GM12878 (cell line): Measurements from ENCODE around the gene PARN. TPM values are rescaled to one million over a fixed set of nuclear protein-coding genes. Genes with fewer than 3 reads are reported as not detected.

Experiments used
- ATAC-seq: fragments of 200-7000 bp; cut with Tn5 transposase; 3 replicates; pipeline ENCODE4 v1.9.1; 2020; ENCODE audit warnings: mild to moderate bottlenecking, moderate library complexity
- BruUV-seq: library from RNA; stranded (reverse); fragments of 400-500 nt; replicated peaks from 2 replicates; lab custom pipeline; 2021; lab: Mats Ljungman, UMichigan
- CTCF ChIA-PET: fragments of 300-600 bp; sonication (Branson Sonifier 250); formaldehyde crosslinking; extraction: SDS; loops from one replicate; lab custom pipeline; 2021; ENCODE audit warnings: inconsistent platforms; lab: Yijun Ruan, JAX
- POLR2A ChIA-PET: fragments of 350-600 bp; formaldehyde crosslinking; extraction: SDS; loops from one replicate; lab custom pipeline; 2021; ENCODE audit warnings: inconsistent platforms; lab: Charles Lee
- RAD21 ChIA-PET: fragments of 300-600 bp; sonication (Branson Sonifier 250); formaldehyde crosslinking; loops from one replicate; lab custom pipeline; 2023; ENCODE audit warnings: antibody characterized with exemption; ENCODE audit not compliant: unreplicated experiment; lab: Charles Lee
- SMC1A ChIA-PET: fragments of 300-600 bp; sonication (Branson Sonifier 250); formaldehyde crosslinking; loops from one replicate; lab custom pipeline; 2023; ENCODE audit not compliant: unreplicated experiment, uncharacterized antibody; lab: Charles Lee
- DNase-seq: peaks from one replicate; pipeline ENCODE4 v3.0.0-alpha.2; 2011; ENCODE audit warnings: low read depth, low spot score
- FAIRE-seq: peaks from 3 replicates; lab custom pipeline; 2011; peaks lifted over from hg19 to GRCh38; lab: Jason Lieb, UNC
- H2AFZ ChIP-seq: 2 replicates; pipeline ENCODE4 v1.6.0; 2011; ENCODE audit warnings: low read depth, low read length, control low read depth; ENCODE audit not compliant: control insufficient read depth
- H3K27ac ChIP-seq: 2 replicates; pipeline ENCODE4 v1.5.1; 2011; ENCODE audit warnings: control low read depth; ENCODE audit not compliant: control insufficient read depth, insufficient read depth
- H3K27me3 ChIP-seq, 2 experiments: replicated peaks in 1 of 2; 2 replicates each; pipeline versions ENCODE4 v1.6.0 to v1.6.1; 2011; ENCODE audit warnings: low read length in 1 of 2; ENCODE audit not compliant: control insufficient read depth in 2 of 2, insufficient read depth in 2 of 2
- H3K36me3 ChIP-seq, 2 experiments: 2 replicates each; pipeline ENCODE4 v1.5.1; 2011; ENCODE audit warnings: low read length in 1 of 2; ENCODE audit not compliant: control insufficient read depth in 2 of 2, insufficient read depth in 2 of 2
- H3K4me1 ChIP-seq: 2 replicates; pipeline ENCODE4 v1.6.1; 2011; ENCODE audit warnings: mild to moderate bottlenecking, low read length, moderate library complexity, mixed read lengths; ENCODE audit not compliant: control insufficient read depth, insufficient read depth
- H3K4me2 ChIP-seq: 2 replicates; pipeline ENCODE4 v1.6.0; 2011; ENCODE audit warnings: control low read depth; ENCODE audit not compliant: control insufficient read depth, insufficient read depth
- H3K4me3 ChIP-seq: fragments of 200-600 bp; sonication (generic); 2 replicates; pipeline ENCODE4 v1.5.1; 2016
- H3K79me2 ChIP-seq: 2 replicates; pipeline ENCODE4 v1.6.0; 2011; ENCODE audit warnings: low read length; ENCODE audit not compliant: control insufficient read depth, insufficient read depth
- H3K9ac ChIP-seq: 2 replicates; pipeline ENCODE4 v1.8.0; 2011; ENCODE audit warnings: low read length, control low read depth, mixed read lengths; ENCODE audit not compliant: control insufficient read depth, insufficient read depth
- H3K9me3 ChIP-seq: replicated peaks from 3 replicates; pipeline ENCODE4 v1.5.1; 2011; ENCODE audit warnings: mild to moderate bottlenecking, low read length; ENCODE audit not compliant: control insufficient read depth, insufficient read depth
- H4K20me1 ChIP-seq: 2 replicates; pipeline ENCODE4 v1.6.0; 2011; ENCODE audit not compliant: control insufficient read depth, insufficient read depth
- CEBPB ChIP-seq, 2 experiments: fragments of 150-350 bp in 1 of 2; IDR thresholded peaks; 2 replicates each; pipeline ENCODE4 v1.6.1; 2012 to 2014; ENCODE audit warnings: low read depth in 2 of 2, low read length in 2 of 2, borderline replicate concordance in 1 of 2, inconsistent platforms in 1 of 2
- ESRRA ChIP-seq: IDR thresholded peaks from 2 replicates; pipeline ENCODE4 v1.6.1; 2012; ENCODE audit warnings: mild to moderate bottlenecking, low read length, improper control_type of control experiment
- FOXM1 ChIP-seq: IDR thresholded peaks from 2 replicates; pipeline ENCODE4 v1.6.1; 2012; ENCODE audit warnings: low read depth, mild to moderate bottlenecking, inconsistent platforms, low read length, moderate library complexity
- GATAD2B ChIP-seq: fragments of 450-650 bp; conservative IDR thresholded peaks from 2 replicates; pipeline ENCODE4 v1.6.1; 2017; ENCODE audit warnings: low read depth, mild to moderate bottlenecking, moderate library complexity
- HDGF ChIP-seq: fragments of 450-650 bp; IDR thresholded peaks from 2 replicates; pipeline ENCODE4 v1.6.1; 2016; ENCODE audit warnings: antibody characterized with exemption
- JUND ChIP-seq: IDR thresholded peaks from 2 replicates; pipeline ENCODE4 v1.6.1; 2012; ENCODE audit warnings: low read depth, mild to moderate bottlenecking, low read length, improper control_type of control experiment, moderate library complexity
- MYB ChIP-seq: fragments of 150-350 bp; IDR thresholded peaks from 2 replicates; pipeline ENCODE4 v1.6.1; 2014; ENCODE audit warnings: mild to moderate bottlenecking, low read depth, low read length, borderline replicate concordance
- RUNX3 ChIP-seq: IDR thresholded peaks from 2 replicates; pipeline ENCODE4 v1.6.1; 2012; ENCODE audit warnings: low read length, inconsistent platforms
- STAT3 ChIP-seq: IDR thresholded peaks from 2 replicates; pipeline ENCODE4 v1.6.1; 2011; ENCODE audit warnings: low read depth, low read length, improper control_type of control experiment
- WGBS: methylation state at CpG from one replicate; pipeline ENCODE4 v1.1.6; 2016; ENCODE audit warnings: low lambda C conversion rate; ENCODE audit not compliant: insufficient replicate concordance, insufficient coverage; ENCODE audit errors: missing lambda C conversion rate; 5-methylcytosine and 5-hydroxymethylcytosine counted together
- in situ Hi-C: fragments of 300-500 bp; cut with MboI; formaldehyde crosslinking; loops from 9 replicates; pipeline ENCODE4 v1.14.3; 2018; ENCODE audit warnings: mixed read lengths
- intact Hi-C: fragments of 100-400 bp; cut with micrococcal nuclease; formaldehyde crosslinking; loops from one replicate; pipeline ENCODE4 v1.14.2; 2022; ENCODE audit not compliant: unreplicated experiment
- polyA plus RNA-seq, 11 experiments: library from polyadenylated mRNA; depleted of rRNA in 4 of 11; unstranded in 6 of 11; stranded (reverse) in 5 of 11; fragments of >200 nt; fragmentation: Nextera tagmentation in 4 of 11; fragmentation: Illumina TruSeq in 1 of 11; extraction: Ambion mirVana in 4 of 11; extraction: Trizol in 1 of 11; gene quantifications; 1 replicate in 1 of 11; 2 replicates in 10 of 11; pipeline versions ENCODE4 v1.2.1 to v1.2.3, GENCODE V29; 2011 to 2016; ENCODE audit warnings: inconsistent platforms in 2 of 11, missing spikeins in 2 of 11, low read depth in 1 of 11
- total RNA-seq, 4 experiments: library from RNA; depleted of rRNA in 3 of 4; stranded (reverse); fragments of >200 nt in 3 of 4; fragmentation: Illumina TruSeq in 1 of 4; extraction: Trizol in 1 of 4; gene quantifications; 2 replicates each; pipeline versions ENCODE4 v1.2.1 to v1.2.3, GENCODE V29; 2013 to 2021
- TF ChIP-seq, protein P1 (sequence below): fragments of 450-650 bp; IDR thresholded peaks from 2 replicates; pipeline ENCODE4 v1.6.1; 2017; ENCODE audit warnings: mild to moderate bottlenecking, moderate library complexity
- TF ChIP-seq, protein P2 (sequence below): IDR thresholded peaks from 2 replicates; pipeline ENCODE4 v1.6.1; 2012; ENCODE audit warnings: low read length, inconsistent platforms
- TF ChIP-seq, protein P3 (sequence below): fragments of 450-650 bp; IDR thresholded peaks from 2 replicates; pipeline ENCODE4 v1.6.1; 2018; ENCODE audit warnings: borderline replicate concordance, mild to moderate bottlenecking; ENCODE audit not compliant: partially characterized antibody

The PARN gene
- total and polyA plus RNA-seq, 10 of the 15 experiments (the other 5 are each of a cell fraction or from before 2014, with no cell fraction given): 15.6 to 77.3 (median 47.7) TPM

DNA sequence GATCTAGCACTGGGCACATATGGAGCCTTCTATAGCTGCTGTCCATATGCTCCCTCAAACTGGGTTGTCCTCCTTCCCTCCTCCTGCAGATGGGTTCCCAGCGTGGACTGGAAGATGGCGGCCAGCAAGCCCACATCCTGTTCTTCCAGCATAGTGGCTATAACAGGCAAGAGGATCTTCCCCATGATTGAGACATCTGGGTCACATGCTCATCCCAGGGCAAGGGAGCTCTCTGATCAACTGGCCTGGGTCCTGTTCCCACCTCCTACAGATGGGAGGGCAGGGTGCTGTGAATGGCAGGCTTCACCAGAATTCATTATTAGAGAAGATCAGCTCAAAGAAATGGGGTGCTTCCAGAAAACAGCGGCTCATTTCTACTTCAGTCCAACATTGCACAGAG, 210.2 kb downstream of the PARN start:
- H3K4me3 ChIP-seq: no peak overlapping the region
- 92% methylated on average over 3 of the region's 3 CpGs for WGBS
- H3K4me2 ChIP-seq: no peak overlapping the region
- POLR2A ChIA-PET: no interaction called here
- SMC1A ChIA-PET: interaction anchor here (1.0 kb wide), 1 partner anchor 111 kb away, joined by 3 read pairs; no protein-coding TSS in a partner anchor
- DNase-seq (no peak), FAIRE-seq (no peak), ATAC-seq (no peak)
- H2AFZ ChIP-seq: no peak overlapping the region
- intact Hi-C loops: no loop called here
- no peak overlapping the region for H3K9ac ChIP-seq
- H3K27ac ChIP-seq: no peak overlapping the region
- no peaks in the 10 kb centered on the region for H3K36me3 ChIP-seq
- BruUV-seq: no TSS peak
- CTCF ChIA-PET: no interaction called here
- no peak for TF ChIP-seq STAT3
- no peak for TF ChIP-seq FOXM1
- no peak for TF ChIP-seq GATAD2B
- no peak for TF ChIP-seq HDGF
- TF ChIP-seq, protein P1, sequence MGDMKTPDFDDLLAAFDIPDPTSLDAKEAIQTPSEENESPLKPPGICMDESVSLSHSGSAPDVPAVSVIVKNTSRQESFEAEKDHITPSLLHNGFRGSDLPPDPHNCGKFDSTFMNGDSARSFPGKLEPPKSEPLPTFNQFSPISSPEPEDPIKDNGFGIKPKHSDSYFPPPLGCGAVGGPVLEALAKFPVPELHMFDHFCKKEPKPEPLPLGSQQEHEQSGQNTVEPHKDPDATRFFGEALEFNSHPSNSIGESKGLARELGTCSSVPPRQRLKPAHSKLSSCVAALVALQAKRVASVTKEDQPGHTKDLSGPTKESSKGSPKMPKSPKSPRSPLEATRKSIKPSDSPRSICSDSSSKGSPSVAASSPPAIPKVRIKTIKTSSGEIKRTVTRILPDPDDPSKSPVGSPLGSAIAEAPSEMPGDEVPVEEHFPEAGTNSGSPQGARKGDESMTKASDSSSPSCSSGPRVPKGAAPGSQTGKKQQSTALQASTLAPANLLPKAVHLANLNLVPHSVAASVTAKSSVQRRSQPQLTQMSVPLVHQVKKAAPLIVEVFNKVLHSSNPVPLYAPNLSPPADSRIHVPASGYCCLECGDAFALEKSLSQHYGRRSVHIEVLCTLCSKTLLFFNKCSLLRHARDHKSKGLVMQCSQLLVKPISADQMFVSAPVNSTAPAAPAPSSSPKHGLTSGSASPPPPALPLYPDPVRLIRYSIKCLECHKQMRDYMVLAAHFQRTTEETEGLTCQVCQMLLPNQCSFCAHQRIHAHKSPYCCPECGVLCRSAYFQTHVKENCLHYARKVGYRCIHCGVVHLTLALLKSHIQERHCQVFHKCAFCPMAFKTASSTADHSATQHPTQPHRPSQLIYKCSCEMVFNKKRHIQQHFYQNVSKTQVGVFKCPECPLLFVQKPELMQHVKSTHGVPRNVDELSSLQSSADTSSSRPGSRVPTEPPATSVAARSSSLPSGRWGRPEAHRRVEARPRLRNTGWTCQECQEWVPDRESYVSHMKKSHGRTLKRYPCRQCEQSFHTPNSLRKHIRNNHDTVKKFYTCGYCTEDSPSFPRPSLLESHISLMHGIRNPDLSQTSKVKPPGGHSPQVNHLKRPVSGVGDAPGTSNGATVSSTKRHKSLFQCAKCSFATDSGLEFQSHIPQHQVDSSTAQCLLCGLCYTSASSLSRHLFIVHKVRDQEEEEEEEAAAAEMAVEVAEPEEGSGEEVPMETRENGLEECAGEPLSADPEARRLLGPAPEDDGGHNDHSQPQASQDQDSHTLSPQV: no peak
- TF ChIP-seq, protein P2, sequence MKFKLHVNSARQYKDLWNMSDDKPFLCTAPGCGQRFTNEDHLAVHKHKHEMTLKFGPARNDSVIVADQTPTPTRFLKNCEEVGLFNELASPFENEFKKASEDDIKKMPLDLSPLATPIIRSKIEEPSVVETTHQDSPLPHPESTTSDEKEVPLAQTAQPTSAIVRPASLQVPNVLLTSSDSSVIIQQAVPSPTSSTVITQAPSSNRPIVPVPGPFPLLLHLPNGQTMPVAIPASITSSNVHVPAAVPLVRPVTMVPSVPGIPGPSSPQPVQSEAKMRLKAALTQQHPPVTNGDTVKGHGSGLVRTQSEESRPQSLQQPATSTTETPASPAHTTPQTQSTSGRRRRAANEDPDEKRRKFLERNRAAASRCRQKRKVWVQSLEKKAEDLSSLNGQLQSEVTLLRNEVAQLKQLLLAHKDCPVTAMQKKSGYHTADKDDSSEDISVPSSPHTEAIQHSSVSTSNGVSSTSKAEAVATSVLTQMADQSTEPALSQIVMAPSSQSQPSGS: no peak
- no peak for TF ChIP-seq CEBPB (IDR thresholded peaks at IDR 0.05; ENCODE audit: borderline replicate concordance in 1 of 2, low read depth in 2 of 2, low read length in 2 of 2)
- no peak for TF ChIP-seq ESRRA
- TF ChIP-seq RUNX3: no peak
- no peak for TF ChIP-seq JUND
- no peak for TF ChIP-seq MYB
- TF ChIP-seq, protein P3, sequence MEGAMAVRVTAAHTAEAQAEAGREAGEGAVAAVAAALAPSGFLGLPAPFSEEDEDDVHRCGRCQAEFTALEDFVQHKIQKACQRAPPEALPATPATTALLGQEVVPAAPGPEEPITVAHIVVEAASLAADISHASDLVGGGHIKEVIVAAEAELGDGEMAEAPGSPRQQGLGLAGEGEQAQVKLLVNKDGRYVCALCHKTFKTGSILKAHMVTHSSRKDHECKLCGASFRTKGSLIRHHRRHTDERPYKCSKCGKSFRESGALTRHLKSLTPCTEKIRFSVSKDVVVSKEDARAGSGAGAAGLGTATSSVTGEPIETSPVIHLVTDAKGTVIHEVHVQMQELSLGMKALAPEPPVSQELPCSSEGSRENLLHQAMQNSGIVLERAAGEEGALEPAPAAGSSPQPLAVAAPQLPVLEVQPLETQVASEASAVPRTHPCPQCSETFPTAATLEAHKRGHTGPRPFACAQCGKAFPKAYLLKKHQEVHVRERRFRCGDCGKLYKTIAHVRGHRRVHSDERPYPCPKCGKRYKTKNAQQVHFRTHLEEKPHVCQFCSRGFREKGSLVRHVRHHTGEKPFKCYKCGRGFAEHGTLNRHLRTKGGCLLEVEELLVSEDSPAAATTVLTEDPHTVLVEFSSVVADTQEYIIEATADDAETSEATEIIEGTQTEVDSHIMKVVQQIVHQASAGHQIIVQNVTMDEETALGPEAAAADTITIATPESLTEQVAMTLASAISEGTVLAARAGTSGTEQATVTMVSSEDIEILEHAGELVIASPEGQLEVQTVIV: no peak
- in situ Hi-C loops: no loop called here
- RAD21 ChIA-PET: no interaction called here
- H3K27me3 ChIP-seq: no peaks in the 10 kb centered on the region
- H4K20me1 ChIP-seq: no peaks in the 10 kb centered on the region
- no peaks in the 10 kb centered on the region for H3K79me2 ChIP-seq
- no peaks in the 10 kb centered on the region for H3K4me1 ChIP-seq
- no peaks in the 10 kb centered on the region; the same call in 2 of the 3 replicates for H3K9me3 ChIP-seq
